Measurements from ENCODE around the gene MAP7. TPM values are rescaled to one million over a fixed set of nuclear protein-coding genes. Genes with fewer than 3 reads are reported as not detected.

Gene MAP7
- total RNA-seq, 4 donors from 2014 or later = 4.6 to 9.7 (median 6.0) TPM

GRCh38 chr6:136396908-136397307, 153.3 kb downstream of the MAP7 start:
- no peak for TF ChIP-seq CTCF (IDR thresholded peaks at IDR 0.05; ENCODE audit: low read depth)

- no peak for TF ChIP-seq CTCF (IDR thresholded peaks at IDR 0.05; ENCODE audit: low read depth)
These were observed 162.9 kb downstream of the MAP7 start for GRCh38 chr6:136387316-136387715.

- no peak for TF ChIP-seq CTCF (IDR thresholded peaks at IDR 0.05; ENCODE audit: low read depth)
These were observed 166.8 kb downstream of the MAP7 start for GRCh38 chr6:136383268-136383937.

- no peak for TF ChIP-seq CTCF (IDR thresholded peaks at IDR 0.05; ENCODE audit: low read depth)
These were observed 167.5 kb downstream of the MAP7 start for GRCh38 chr6:136382676-136383252.

GRCh38 chr6:136378888-136379287, 171.3 kb downstream of the MAP7 start:
- no peak for TF ChIP-seq CTCF (IDR thresholded peaks at IDR 0.05; ENCODE audit: low read depth)

- TF ChIP-seq CTCF (IDR thresholded peaks at IDR 0.05; ENCODE audit: low read depth) = no peak
These were observed 178.3 kb downstream of the MAP7 start for GRCh38 chr6:136371959-136372358.

- no peak for TF ChIP-seq CTCF (IDR thresholded peaks at IDR 0.05; ENCODE audit: low read depth)
These were observed 179.1 kb downstream of the MAP7 start for GRCh38 chr6:136370988-136371728.

All from subcutaneous adipose tissue (tissue), 4 donors.